Measurements from ENCODE around the gene TGFBR1.

The TGFBR1 gene

GRCh38 chr9:99074902-99075245 lies 30.0 kb upstream of the TGFBR1 start:
- DNase-seq (ENCODE audit: low read depth, low spot score) = no peak
- in situ Hi-C loops (cut with HindIII; ENCODE audit: low sequenced_read_pairs) = no loop called here
- no peak for TF ChIP-seq CTCF (IDR thresholded peaks at IDR 0.05; ENCODE audit: low read depth, low read length)
- no peak overlapping the region for H3K4me3 ChIP-seq (ENCODE audit: low read depth, low read length)

- TF ChIP-seq CTCF (IDR thresholded peaks at IDR 0.05; ENCODE audit: low read depth, low read length) = no peak
- in situ Hi-C loops (cut with HindIII; ENCODE audit: low sequenced_read_pairs) = no loop called here
- peak; percentile 59 for DNase-seq (ENCODE audit: low read depth, low spot score)
- H3K4me3 ChIP-seq (ENCODE audit: low read depth, low read length) = no peak overlapping the region
Measured at GRCh38 chr9:99075246-99075912, 29.5 kb upstream of the TGFBR1 start.

- in situ Hi-C loops (cut with HindIII; ENCODE audit: low sequenced_read_pairs) = no loop called here
- no peak for TF ChIP-seq CTCF (IDR thresholded peaks at IDR 0.05; ENCODE audit: low read depth, low read length)
- DNase-seq (ENCODE audit: low read depth, low spot score) = no peak
- no peak overlapping the region for H3K4me3 ChIP-seq (ENCODE audit: low read depth, low read length)
Measured at GRCh38 chr9:99076030-99076429, 28.9 kb upstream of the TGFBR1 start.

GRCh38 chr9:99076483-99077171 lies 28.3 kb upstream of the TGFBR1 start:
- in situ Hi-C loops (cut with HindIII; ENCODE audit: low sequenced_read_pairs) = no loop called here
- TF ChIP-seq CTCF (IDR thresholded peaks at IDR 0.05; ENCODE audit: low read depth, low read length) = no peak
- no peak for DNase-seq (ENCODE audit: low read depth, low spot score)
- H3K4me3 ChIP-seq (ENCODE audit: low read depth, low read length) = no peak overlapping the region

- no peak for TF ChIP-seq CTCF (IDR thresholded peaks at IDR 0.05; ENCODE audit: low read depth, low read length)
- in situ Hi-C loops (cut with HindIII; ENCODE audit: low sequenced_read_pairs) = no loop called here
- H3K4me3 ChIP-seq (ENCODE audit: low read depth, low read length) = no peak overlapping the region
- no peak for DNase-seq (ENCODE audit: low read depth, low spot score)
Measured at GRCh38 chr9:99078717-99079116, 26.2 kb upstream of the TGFBR1 start.

GRCh38 chr9:99079542-99079941 lies 25.4 kb upstream of the TGFBR1 start:
- no peak for TF ChIP-seq CTCF (IDR thresholded peaks at IDR 0.05; ENCODE audit: low read depth, low read length)
- no peak overlapping the region for H3K4me3 ChIP-seq (ENCODE audit: low read depth, low read length)
- no peak for DNase-seq (ENCODE audit: low read depth, low spot score)
- in situ Hi-C loops (cut with HindIII; ENCODE audit: low sequenced_read_pairs) = no loop called here

Data from astrocyte of the spinal cord (primary cell).